ENCODE data around the gene CHM.

- TF ChIP-seq POLR2A (IDR thresholded peaks at IDR 0.05; ENCODE audit: low read length) (no peak), GATA1 (IDR thresholded peaks at IDR 0.05; ENCODE audit: low read depth, low read length) (no peak)
Observed at GRCh38 chrX:86051741-86052140, 4.4 kb upstream of the CHM start.
